Hematopoietic multipotent progenitor cell treated with erythropoietin and hydrocortisone succinate and interleukin-3 and kit ligand, for 4 days (in vitro differentiated cells): Measurements from ENCODE around the gene CHST15.
A peak's percentile ranks its signal among the peaks of the same experiment; 100 is the strongest.
"Not testable (repeated sequence)": the region's sequence is repeated elsewhere in the genome, so short reads cannot be mapped to it uniquely, and the experiment has no call there.

Source experiments
- DNase-seq: peaks from one replicate; pipeline ENCODE4 v3.0.0-alpha.2; 2015

Gene CHST15

GRCh38 chr10:124123156-124123555 is 29.8 kb upstream of the CHST15 start:
- DNase-seq: no peak

GRCh38 chr10:124122211-124122610 is 28.8 kb upstream of the CHST15 start:
- DNase-seq: no peak

- no peak for DNase-seq
These were observed 27.1 kb upstream of the CHST15 start for GRCh38 chr10:124120410-124121061.

- peak; percentile 64 for DNase-seq
These were observed 26.5 kb upstream of the CHST15 start for GRCh38 chr10:124119946-124120345.

- DNase-seq: no peak
These were observed 25.8 kb upstream of the CHST15 start for GRCh38 chr10:124119216-124119615.

GRCh38 chr10:124117833-124118232 is 24.4 kb upstream of the CHST15 start:
- DNase-seq: no peak

GRCh38 chr10:124117511-124117785 is 24.1 kb upstream of the CHST15 start:
- no peak for DNase-seq

GRCh38 chr10:124116771-124117510 is 23.5 kb upstream of the CHST15 start:
- DNase-seq: peak; percentile 45

GRCh38 chr10:124114696-124115095 is 21.3 kb upstream of the CHST15 start:
- DNase-seq: no peak

- no peak for DNase-seq
These were observed 19.6 kb upstream of the CHST15 start for GRCh38 chr10:124112891-124113580.

GRCh38 chr10:124110882-124111281 is 17.5 kb upstream of the CHST15 start:
- DNase-seq: no peak

- DNase-seq: peak; percentile 27
These were observed 15.9 kb upstream of the CHST15 start for GRCh38 chr10:124109261-124109660.

- no peak for DNase-seq
These were observed 13.7 kb upstream of the CHST15 start for GRCh38 chr10:124107072-124107471.

GRCh38 chr10:124106241-124106879 is 13.0 kb upstream of the CHST15 start:
- peak; percentile 28 for DNase-seq

GRCh38 chr10:124105594-124105993 is 12.2 kb upstream of the CHST15 start:
- no peak for DNase-seq

GRCh38 chr10:124105045-124105444 is 11.6 kb upstream of the CHST15 start:
- no peak for DNase-seq

- no peak for DNase-seq
These were observed 10.7 kb upstream of the CHST15 start for GRCh38 chr10:124104011-124104627.

GRCh38 chr10:124101351-124101750 is 8.0 kb upstream of the CHST15 start:
- DNase-seq: no peak

- DNase-seq: not testable (repeated sequence)
These were observed 7.3 kb upstream of the CHST15 start for GRCh38 chr10:124100651-124101050.

GRCh38 chr10:124100124-124100523 is 6.7 kb upstream of the CHST15 start:
- DNase-seq: no peak

- DNase-seq: no peak
These were observed 6.2 kb upstream of the CHST15 start for GRCh38 chr10:124099604-124100003.

- no peak for DNase-seq
These were observed 5.2 kb upstream of the CHST15 start for GRCh38 chr10:124098575-124098974.

GRCh38 chr10:124097883-124098282 is 4.5 kb upstream of the CHST15 start:
- DNase-seq: no peak
